Kidney (tissue), 14 donors: ENCODE data around the gene LRBA. TPM values are rescaled to one million over a fixed set of nuclear protein-coding genes. Genes with fewer than 3 reads are reported as not detected.

Experiments used
- DNase-seq, 5 donors: peaks; one replicate each; pipeline ENCODE4 v3.0.0-alpha.2; 2013 to 2020
- FAIRE-seq: peaks from 2 replicates; lab custom pipeline; 2012; peaks lifted over from hg19 to GRCh38; lab: Jason Lieb, UNC
- H3K27ac ChIP-seq, 2 donors: one replicate each; pipeline ENCODE4 v1.7.0; 2013; ENCODE audit warnings: low read depth in 2 of 2, low read length in 2 of 2, inconsistent platforms in 1 of 2
- H3K27me3 ChIP-seq: one replicate; pipeline ENCODE4 v1.7.1; 2013; ENCODE audit warnings: low read length, inconsistent platforms; ENCODE audit not compliant: control insufficient read depth, insufficient read depth
- H3K36me3 ChIP-seq, 3 donors: one replicate each; pipeline versions ENCODE4 v1.7.0 to v1.7.1; 2013; ENCODE audit warnings: low read length in 3 of 3, control low read depth in 1 of 3, inconsistent platforms in 1 of 3; ENCODE audit not compliant: insufficient read depth in 3 of 3, control insufficient read depth in 2 of 3
- H3K4me1 ChIP-seq, 3 donors: one replicate each; pipeline versions ENCODE4 v1.7.0 to v1.7.1; 2013; ENCODE audit warnings: low read length in 3 of 3, inconsistent platforms in 1 of 3, low read depth in 1 of 3; ENCODE audit not compliant: control insufficient read depth in 2 of 3, insufficient read depth in 2 of 3
- H3K4me3 ChIP-seq, 3 donors: one replicate each; pipeline versions ENCODE4 v1.7.0 to v1.8.1; 2013; ENCODE audit warnings: low read length in 3 of 3, control low read depth in 1 of 3, inconsistent platforms in 1 of 3
- H3K9ac ChIP-seq, 3 donors: one replicate each; pipeline versions ENCODE4 v1.7.0 to v1.7.1; 2013; ENCODE audit warnings: low read length in 3 of 3, control low read depth in 1 of 3, inconsistent platforms in 1 of 3
- H3K9me3 ChIP-seq, 3 donors: one replicate each; pipeline versions ENCODE4 v1.7.0 to v1.7.1; 2013; ENCODE audit warnings: low read length in 3 of 3, control low read depth in 1 of 3, inconsistent platforms in 1 of 3; ENCODE audit not compliant: control insufficient read depth in 2 of 3, insufficient read depth in 1 of 3
- intact Hi-C: fragments of 100-400 bp; cut with DNase I; formaldehyde crosslinking; loops from one replicate; pipeline ENCODE4 v1.11.1; 2022
- polyA plus RNA-seq: library from polyadenylated mRNA; stranded (reverse); fragments of 350-450 nt; fragmentation: Illumina TruSeq; extraction: RNeasy Lipid Tissue Mini Kit (QIAGEN cat#74804); gene quantifications from one replicate; pipeline ENCODE4 v1.2.3, GENCODE V29; 2014; ENCODE audit warnings: low read depth, low replicate concordance; ENCODE audit not compliant: insufficient read depth
- total RNA-seq: library from RNA; stranded (reverse); fragmentation: NEBNext Ultra II Directional; extraction: Animal tissue kit (Norgen Biotek cat#: 25700); gene quantifications from one replicate; pipeline ENCODE4 v1.2.1, GENCODE V29; 2021
- TF ChIP-seq, protein P1 (sequence below): IDR thresholded peaks from 3 replicates; pipeline ENCODE4 v1.5.1; 2012; ENCODE audit warnings: mild to moderate bottlenecking, moderate library complexity, borderline replicate concordance; ENCODE audit not compliant: insufficient read depth; ENCODE audit errors: extremely low read depth
- donor health status: control.
- donor health status: control.
- donor health status: control.
- donor health status: control.
- donor health status: control.
- donor health status: DM: yes; HTN: yes; CAD: no.
- donor health status: Normal renal cell carcinoma (clear cell type).

The LRBA gene
- total and polyA plus RNA-seq, 2 donors from 2014 or later: 20.3 to 76.7 TPM

GRCh38 chr4:150855981-150856510 is 159.0 kb downstream of the LRBA start:
- no peaks in the 10 kb centered on the region for H3K27me3 ChIP-seq
- H3K27ac ChIP-seq: no peak overlapping the region
- TF ChIP-seq, protein P1, sequence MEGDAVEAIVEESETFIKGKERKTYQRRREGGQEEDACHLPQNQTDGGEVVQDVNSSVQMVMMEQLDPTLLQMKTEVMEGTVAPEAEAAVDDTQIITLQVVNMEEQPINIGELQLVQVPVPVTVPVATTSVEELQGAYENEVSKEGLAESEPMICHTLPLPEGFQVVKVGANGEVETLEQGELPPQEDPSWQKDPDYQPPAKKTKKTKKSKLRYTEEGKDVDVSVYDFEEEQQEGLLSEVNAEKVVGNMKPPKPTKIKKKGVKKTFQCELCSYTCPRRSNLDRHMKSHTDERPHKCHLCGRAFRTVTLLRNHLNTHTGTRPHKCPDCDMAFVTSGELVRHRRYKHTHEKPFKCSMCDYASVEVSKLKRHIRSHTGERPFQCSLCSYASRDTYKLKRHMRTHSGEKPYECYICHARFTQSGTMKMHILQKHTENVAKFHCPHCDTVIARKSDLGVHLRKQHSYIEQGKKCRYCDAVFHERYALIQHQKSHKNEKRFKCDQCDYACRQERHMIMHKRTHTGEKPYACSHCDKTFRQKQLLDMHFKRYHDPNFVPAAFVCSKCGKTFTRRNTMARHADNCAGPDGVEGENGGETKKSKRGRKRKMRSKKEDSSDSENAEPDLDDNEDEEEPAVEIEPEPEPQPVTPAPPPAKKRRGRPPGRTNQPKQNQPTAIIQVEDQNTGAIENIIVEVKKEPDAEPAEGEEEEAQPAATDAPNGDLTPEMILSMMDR: no peak
- H3K9me3 ChIP-seq: no peaks in the 10 kb centered on the region
- intact Hi-C loops: no loop called here
- FAIRE-seq: no peak
- H3K9ac ChIP-seq: no peak overlapping the region
- H3K4me3 ChIP-seq: no peak overlapping the region
- no peak for DNase-seq
- H3K36me3 ChIP-seq: peaks cover 0 to 4% (median 0%) of the 10 kb centered on the region in 3 donors
- no peaks in the 10 kb centered on the region for H3K4me1 ChIP-seq

DNA sequence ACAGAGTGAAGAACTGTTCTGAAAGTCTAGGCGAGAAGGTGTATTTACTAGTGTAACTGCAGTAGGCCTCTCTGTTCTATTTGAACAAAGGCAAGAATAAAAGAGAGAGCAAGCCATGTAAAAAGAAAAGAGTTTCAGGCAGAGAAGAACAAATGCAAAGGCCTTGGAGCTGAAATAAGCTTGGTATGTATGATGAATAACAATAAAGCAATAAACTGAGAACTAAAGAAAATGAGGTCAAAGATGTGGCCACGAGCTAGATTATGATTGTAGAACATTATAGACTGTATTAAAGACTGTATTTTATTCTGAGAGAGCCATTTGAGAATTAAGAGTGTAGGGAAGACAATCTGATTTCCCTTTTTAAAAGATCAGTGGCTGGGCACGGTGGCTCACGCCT is 160.5 kb downstream of the LRBA start:
- Histone ChIP-seq H3K27me3 (no peaks in the 10 kb centered on the region), H3K4me1 (no peaks in the 10 kb centered on the region), H3K9me3 (no peaks in the 10 kb centered on the region), H3K9ac (no peak overlapping the region), H3K4me3 (no peak overlapping the region), H3K36me3 (peaks cover 0 to 4% (median 0%) of the 10 kb centered on the region in 3 donors), H3K27ac (no peak overlapping the region)
- DNase-seq (no peak), FAIRE-seq (no peak)
- intact Hi-C loops: no loop called here
- TF ChIP-seq, protein P1: no peak

GRCh38 chr4:150853882-150854281 is 161.2 kb downstream of the LRBA start:
- Histone ChIP-seq H3K27me3 (no peaks in the 10 kb centered on the region), H3K9me3 (no peaks in the 10 kb centered on the region), H3K36me3 (peaks cover 0 to 10% (median 4%) of the 10 kb centered on the region in 3 donors), H3K27ac (no peak overlapping the region), H3K4me3 (no peak overlapping the region), H3K9ac (no peak overlapping the region), H3K4me1 (no peaks in the 10 kb centered on the region)
- TF ChIP-seq, protein P1: no peak
- intact Hi-C loops: no loop called here
- DNase-seq: no peak
- no peak for FAIRE-seq

DNA sequence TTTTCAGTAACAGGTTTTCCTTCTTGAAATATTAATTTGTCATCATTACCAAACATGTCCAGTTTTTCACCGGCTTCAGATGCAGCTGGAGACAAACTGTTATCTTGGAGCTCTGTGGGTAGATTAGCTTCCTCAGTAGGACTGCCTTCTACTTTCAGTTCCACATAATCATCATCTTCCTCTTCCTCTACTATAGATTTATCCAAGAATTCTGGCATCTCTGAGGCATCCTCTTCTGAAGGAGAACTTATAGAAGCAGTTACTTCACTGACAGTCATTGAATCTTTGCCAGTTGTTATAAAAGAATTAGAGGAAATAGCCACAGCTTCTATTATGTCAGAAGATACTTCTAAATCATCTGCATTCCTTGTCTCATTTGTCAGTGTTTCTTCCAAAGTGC is 162.9 kb downstream of the LRBA start:
- Histone ChIP-seq H3K4me1 (no peaks in the 10 kb centered on the region), H3K9ac (no peak overlapping the region), H3K9me3 (no peaks in the 10 kb centered on the region), H3K36me3 (peaks cover 0 to 15% (median 4%) of the 10 kb centered on the region in 3 donors), H3K27me3 (no peaks in the 10 kb centered on the region), H3K27ac (no peak overlapping the region), H3K4me3 (no peak overlapping the region)
- FAIRE-seq (no peak), DNase-seq (no peak)
- TF ChIP-seq, protein P1: no peak
- intact Hi-C loops: no loop called here
